WTC11 (cell line): ENCODE results near the gene SCARB2. TPM values are rescaled to one million over a fixed set of nuclear protein-coding genes. Genes with fewer than 3 reads are reported as not detected.

Experiments
- ATAC-seq: fragments of 200-7000 bp; cut with Tn5 transposase; 2 replicates; pipeline ENCODE4 v1.10.0; 2021; ENCODE audit warnings: mild to moderate bottlenecking, moderate library complexity
- CTCF ChIA-PET: fragments of 300-600 bp; sonication (Branson Sonifier 250); formaldehyde crosslinking; loops from one replicate; lab custom pipeline; 2021; ENCODE audit warnings: antibody characterized with exemption; lab: Charles Lee
- POLR2A ChIA-PET: fragments of 350-600 bp; sonication (Branson Sonifier 250); formaldehyde crosslinking; loops from one replicate; lab custom pipeline; 2021; ENCODE audit warnings: antibody characterized with exemption; lab: Charles Lee
- DNase-seq: peaks from one replicate; pipeline ENCODE4 v3.0.0; 2021; ENCODE audit warnings: low spot score
- H3K27ac Mint-ChIP-seq: 2 replicates; pipeline ENCODE4 v1.8.0; 2021; ENCODE audit warnings: mixed read lengths
- H3K27me3 Mint-ChIP-seq: 2 replicates; pipeline ENCODE4 v1.8.0; 2021; ENCODE audit warnings: low read depth, mild to moderate bottlenecking, moderate library complexity, mixed read lengths
- H3K36me3 Mint-ChIP-seq: 2 replicates; pipeline ENCODE4 v1.8.0; 2021; ENCODE audit warnings: mixed read lengths
- H3K4me1 Mint-ChIP-seq: 2 replicates; pipeline ENCODE4 v1.8.0; 2022; ENCODE audit warnings: mixed read lengths
- H3K4me3 Mint-ChIP-seq: 2 replicates; pipeline ENCODE4 v1.8.0; 2021; ENCODE audit warnings: mild to moderate bottlenecking, moderate library complexity, mixed read lengths
- H3K9me3 Mint-ChIP-seq: 2 replicates; pipeline ENCODE4 v1.8.0; 2021; ENCODE audit warnings: mixed read lengths
- ARID4B ChIP-seq: sonication (generic); formaldehyde crosslinking; IDR thresholded peaks from 2 replicates; pipeline ENCODE4 v1.8.0; 2023; ENCODE audit warnings: missing genetic modification reagents, mild to moderate bottlenecking, borderline replicate concordance
- E2F1 ChIP-seq: sonication (generic); formaldehyde crosslinking; IDR thresholded peaks from 2 replicates; pipeline ENCODE4 v1.8.0; 2022; ENCODE audit warnings: mild to moderate bottlenecking, missing genetic modification reagents
- ELF4 ChIP-seq: sonication (generic); formaldehyde crosslinking; IDR thresholded peaks from 2 replicates; pipeline ENCODE4 v1.8.1; 2022; ENCODE audit warnings: low read depth, mild to moderate bottlenecking, moderate library complexity, missing genetic modification reagents
- EMX1 ChIP-seq: fragments of 250-450 bp; sonication (Bioruptor Pico); IDR thresholded peaks from 2 replicates; pipeline ENCODE4 v1.8.0; 2021; ENCODE audit warnings: mild to moderate bottlenecking
- FOXK1 ChIP-seq: sonication (generic); formaldehyde crosslinking; IDR thresholded peaks from 2 replicates; pipeline ENCODE4 v1.8.0; 2022; ENCODE audit warnings: mild to moderate bottlenecking, moderate library complexity, missing genetic modification reagents
- FOXP4 ChIP-seq: sonication (generic); formaldehyde crosslinking; IDR thresholded peaks from 2 replicates; pipeline ENCODE4 v1.8.0; 2022; ENCODE audit warnings: mild to moderate bottlenecking, missing genetic modification reagents
- HMGA2 ChIP-seq: fragments of 250-450 bp; sonication (Bioruptor Pico); IDR thresholded peaks from 2 replicates; pipeline ENCODE4 v1.4.0; 2021; ENCODE audit warnings: mild to moderate bottlenecking, moderate library complexity
- IRF1 ChIP-seq: sonication (generic); formaldehyde crosslinking; IDR thresholded peaks from 2 replicates; pipeline ENCODE4 v1.8.0; 2023; ENCODE audit warnings: missing genetic modification reagents
- KAT7 ChIP-seq: sonication (generic); formaldehyde crosslinking; IDR thresholded peaks from 2 replicates; pipeline ENCODE4 v1.8.1; 2023; ENCODE audit warnings: missing genetic modification reagents, mild to moderate bottlenecking, borderline replicate concordance
- MYBL2 ChIP-seq: sonication (generic); formaldehyde crosslinking; IDR thresholded peaks from 2 replicates; pipeline ENCODE4 v1.8.1; 2023; ENCODE audit warnings: mild to moderate bottlenecking, moderate library complexity, missing genetic modification reagents
- NR1H2 ChIP-seq: sonication (generic); formaldehyde crosslinking; IDR thresholded peaks from 2 replicates; pipeline ENCODE4 v1.9.0; 2021; ENCODE audit warnings: mild to moderate bottlenecking, moderate library complexity, missing genetic modification reagents
- RELA ChIP-seq: sonication (generic); formaldehyde crosslinking; IDR thresholded peaks from 2 replicates; pipeline ENCODE4 v1.8.1; 2022; ENCODE audit warnings: missing genetic modification reagents, mild to moderate bottlenecking, borderline replicate concordance
- SMAD4 ChIP-seq: sonication (generic); formaldehyde crosslinking; IDR thresholded peaks from 2 replicates; pipeline ENCODE4 v1.8.0; 2022; ENCODE audit warnings: mild to moderate bottlenecking, missing genetic modification reagents
- TEAD1 ChIP-seq: sonication (generic); formaldehyde crosslinking; IDR thresholded peaks from 2 replicates; pipeline ENCODE4 v1.8.0; 2022; ENCODE audit warnings: mild to moderate bottlenecking, missing genetic modification reagents
- USF1 ChIP-seq: sonication (generic); formaldehyde crosslinking; IDR thresholded peaks from 2 replicates; pipeline ENCODE4 v1.8.0; 2022; ENCODE audit warnings: mild to moderate bottlenecking, missing genetic modification reagents
- USF2 ChIP-seq: sonication (generic); formaldehyde crosslinking; IDR thresholded peaks from 2 replicates; pipeline ENCODE4 v1.8.1; 2023; ENCODE audit warnings: mild to moderate bottlenecking, missing genetic modification reagents, moderate library complexity
- ZBTB21 ChIP-seq: sonication (generic); formaldehyde crosslinking; IDR thresholded peaks from 2 replicates; pipeline ENCODE4 v1.8.1; 2023; ENCODE audit warnings: mild to moderate bottlenecking, missing genetic modification reagents, borderline replicate concordance
- ZBTB43 ChIP-seq: sonication (generic); formaldehyde crosslinking; IDR thresholded peaks from 2 replicates; pipeline ENCODE4 v1.8.1; 2023; ENCODE audit warnings: mild to moderate bottlenecking, missing genetic modification reagents
- ZNF219 ChIP-seq: sonication (generic); formaldehyde crosslinking; IDR thresholded peaks from 2 replicates; pipeline ENCODE4 v1.8.0; 2023; ENCODE audit warnings: missing genetic modification reagents, mild to moderate bottlenecking, borderline replicate concordance
- total RNA-seq: library from RNA; stranded (reverse); gene quantifications from 3 replicates; pipeline ENCODE4 v1.2.3, GENCODE V29; 2021

Gene SCARB2
- total RNA-seq, 1 experiment from 2014 or later, result 38.0 TPM

GRCh38 chr4:76211769-76212708 lies 1.6 kb downstream of the SCARB2 start:
- Mint-ChIP-seq H3K4me3 (peak overlapping the region; percentile 91), H3K36me3 (no peaks in the 10 kb centered on the region), H3K4me1 (peaks cover 48% of the 10 kb centered on the region), H3K27ac (no peak overlapping the region), H3K27me3 (peaks cover 19% of the 10 kb centered on the region), H3K9me3 (no peaks in the 10 kb centered on the region)
- ChIA-PET POLR2A (no interaction called here), CTCF (interaction anchor here (1.2 to 1.6 kb wide), 3 partner anchors 13 to 32 kb away, joined by 3 to 9 read pairs (median 4); no protein-coding TSS in a partner anchor)
- DNase-seq, result no peak
- TF ChIP-seq RELA (CRISPR knock-in tag) (no peak), KAT7 (CRISPR knock-in tag) (no peak)
- ATAC-seq, result no peak

GRCh38 chr4:76210452-76210851 lies 3.2 kb downstream of the SCARB2 start:
- CTCF ChIA-PET, result no interaction called here
- DNase-seq (no peak), ATAC-seq (no peak)
- Mint-ChIP-seq H3K4me1 (peaks cover 39% of the 10 kb centered on the region), H3K27ac (no peak overlapping the region), H3K4me3 (no peak overlapping the region), H3K9me3 (no peaks in the 10 kb centered on the region), H3K27me3 (peaks cover 9% of the 10 kb centered on the region), H3K36me3 (no peaks in the 10 kb centered on the region)
- POLR2A ChIA-PET, result no interaction called here
- TF ChIP-seq E2F1 (CRISPR knock-in tag) (no peak), MYBL2 (no peak), HMGA2 (CRISPR knock-in tag) (no peak), TEAD1 (CRISPR knock-in tag) (no peak), IRF1 (no peak), SMAD4 (CRISPR knock-in tag) (no peak), ELF4 (no peak), NR1H2 (CRISPR knock-in tag) (no peak), FOXK1 (CRISPR knock-in tag) (no peak), EMX1 (no peak), USF1 (CRISPR knock-in tag) (no peak), ARID4B (CRISPR knock-in tag) (no peak)

GRCh38 chr4:76209881-76210280 lies 3.7 kb downstream of the SCARB2 start:
- TF ChIP-seq USF1 (CRISPR knock-in tag) (no peak), ZNF219 (CRISPR knock-in tag) (no peak), ZBTB21 (no peak), FOXP4 (CRISPR knock-in tag) (no peak), USF2 (no peak), FOXK1 (CRISPR knock-in tag) (no peak), ZBTB43 (CRISPR knock-in tag) (no peak)
- ATAC-seq, result no peak
- no peak overlapping the region for H3K4me3 Mint-ChIP-seq
- no peaks in the 10 kb centered on the region for H3K9me3 Mint-ChIP-seq
- no peaks in the 10 kb centered on the region for H3K36me3 Mint-ChIP-seq
- H3K27ac Mint-ChIP-seq, result no peak overlapping the region
- ChIA-PET POLR2A (no interaction called here), CTCF (no interaction called here)
- peaks cover 34% of the 10 kb centered on the region for H3K4me1 Mint-ChIP-seq
- DNase-seq, result no peak
- H3K27me3 Mint-ChIP-seq, result peaks cover 6% of the 10 kb centered on the region; the same call in 1 of the 2 replicates
